ENCODE measurements around the gene MCM3. TPM values are rescaled to one million over a fixed set of nuclear protein-coding genes. Genes with fewer than 3 reads are reported as not detected.

The MCM3 gene
- total and polyA plus RNA-seq, 2 of the 4 experiments (the other 2 are of a cell fraction), result 54.6 to 66.5 TPM

DNA sequence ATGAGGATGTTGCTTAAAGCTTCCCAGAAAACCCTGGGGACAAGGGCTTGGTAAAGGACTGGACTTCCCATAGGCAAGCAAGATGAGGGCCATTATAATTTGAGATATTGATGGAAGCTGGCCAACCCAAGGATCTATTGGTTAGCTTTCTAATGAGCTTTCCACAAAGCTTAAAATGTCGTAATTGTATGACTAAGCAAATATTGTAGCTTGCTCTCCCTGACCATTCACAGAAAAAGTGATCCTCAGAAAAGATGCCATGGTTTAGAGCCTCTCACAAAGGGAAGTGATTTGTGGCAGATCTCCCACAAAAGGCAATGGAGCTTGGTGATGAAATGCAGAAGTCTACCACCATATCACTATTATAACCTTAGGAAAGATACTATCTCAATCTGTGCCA, 53.9 kb downstream of the MCM3 start:
- no peak overlapping the region for H3K9ac ChIP-seq (ENCODE audit: low read depth, low read length)
- H2AK9ac ChIP-seq (replicated peaks; ENCODE audit: low read depth, low read length, poor library complexity), result no peak overlapping the region
- H4K91ac ChIP-seq (ENCODE audit: insufficient read depth, low read depth, low read length), result no peak overlapping the region
- intact Hi-C loops (cut with micrococcal nuclease) (no loop called here), in situ Hi-C loops (cut with MboI; ENCODE audit: low sequenced_read_pairs) (no loop called here), dilution Hi-C loops (cut with HindIII; ENCODE audit: low sequenced_read_pairs, unreplicated experiment) (no loop called here)
- no peaks in the 10 kb centered on the region for H3K4me1 ChIP-seq (ENCODE audit: control insufficient read depth, insufficient read depth, low read length)
- TF ChIP-seq, protein P1, sequence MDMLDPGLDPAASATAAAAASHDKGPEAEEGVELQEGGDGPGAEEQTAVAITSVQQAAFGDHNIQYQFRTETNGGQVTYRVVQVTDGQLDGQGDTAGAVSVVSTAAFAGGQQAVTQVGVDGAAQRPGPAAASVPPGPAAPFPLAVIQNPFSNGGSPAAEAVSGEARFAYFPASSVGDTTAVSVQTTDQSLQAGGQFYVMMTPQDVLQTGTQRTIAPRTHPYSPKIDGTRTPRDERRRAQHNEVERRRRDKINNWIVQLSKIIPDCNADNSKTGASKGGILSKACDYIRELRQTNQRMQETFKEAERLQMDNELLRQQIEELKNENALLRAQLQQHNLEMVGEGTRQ (IDR thresholded peaks at IDR 0.05; ENCODE audit: low read depth, low read length), result no peak
- 0 out of 2 replicates have a peak, but pooled peaks have one; percentile 3 for TF ChIP-seq MAFK (IDR thresholded peaks at IDR 0.05; ENCODE audit: low read depth, low read length)
- no TSS peak for BruUV-seq (replicated peaks)
- no peak overlapping the region for H3K14ac ChIP-seq (replicated peaks; ENCODE audit: low read depth, low read length)
- H3K27ac ChIP-seq (ENCODE audit: insufficient read depth, low read length), result no peak overlapping the region
- DNase-seq, result no peak
- H3K27me3 ChIP-seq (ENCODE audit: control insufficient read depth, insufficient read depth, low read length), result peaks cover 4% of the 10 kb centered on the region; the same call in 1 of the 2 replicates
- WGBS, 2 experiments (ENCODE audit: extremely low coverage in 2 of 2, insufficient read length in 1 of 2), result no CpG with 5 or more reads among the region's 1 CpG
- H3K9me3 ChIP-seq (ENCODE audit: control insufficient read depth, insufficient read depth, low read length), result no peaks in the 10 kb centered on the region
- no peak overlapping the region for H2BK5ac ChIP-seq (ENCODE audit: low read depth, low read length, poor library complexity, severe bottlenecking)
- H4K5ac ChIP-seq (ENCODE audit: low read depth, low read length), result no peak overlapping the region
- no peak overlapping the region for H4K8ac ChIP-seq (ENCODE audit: low read depth in 2 of 2, low read length in 2 of 2)
- H3K4me3 ChIP-seq (ENCODE audit: insufficient read depth, low read depth, low read length), result no peak overlapping the region
- H4K20me1 ChIP-seq (ENCODE audit: insufficient read depth, low read length), result no peaks in the 10 kb centered on the region
- H3K18ac ChIP-seq (ENCODE audit: low read depth, low read length), result no peak overlapping the region
- H2BK15ac ChIP-seq (ENCODE audit: low read depth, low read length), result no peak overlapping the region
- H3K4me2 ChIP-seq (ENCODE audit: low read depth, low read length), result no peak overlapping the region
- H3K23ac ChIP-seq (ENCODE audit: low read depth, low read length), result no peak overlapping the region
- ChIA-PET CTCF (no interaction called here), POLR2A (ENCODE audit: unreplicated experiment) (no interaction called here)
- H3K36me3 ChIP-seq (ENCODE audit: control insufficient read depth, insufficient read depth, low read length), result no peaks in the 10 kb centered on the region
- no peaks in the 10 kb centered on the region for H3K79me1 ChIP-seq (ENCODE audit: low read depth in 1 of 2, low read length in 2 of 2)
- H2BK120ac ChIP-seq (ENCODE audit: low read depth, low read length), result no peak overlapping the region
- no peak overlapping the region for H3K4ac ChIP-seq (ENCODE audit: low read depth, low read length)
- ATAC-seq (ENCODE audit: low read depth), result no peak
- no peaks in the 10 kb centered on the region for H3K9me1 ChIP-seq (ENCODE audit: insufficient read depth, low read length)
- no peak overlapping the region for H3K56ac ChIP-seq (ENCODE audit: extremely low read depth, insufficient read depth, low read length)
- H2AK5ac ChIP-seq (ENCODE audit: low read depth, low read length), result no peak overlapping the region
- H2BK20ac ChIP-seq (ENCODE audit: low read depth, low read length), result no peak overlapping the region
- no peak overlapping the region for H2AFZ ChIP-seq (replicated peaks; ENCODE audit: low read length, poor library complexity)

Data from IMR-90 (cell line).